DOHH2 (cell line): ENCODE results near the gene ASPSCR1.

Source experiments
- H3F3A ChIP-seq: fragments of 200-600 bp; sonication (generic), shearing (Covaris generic); 2 replicates; pipeline ENCODE4 v1.6.0; 2016; ENCODE audit warnings: antibody characterized with exemption, mild to moderate bottlenecking; ENCODE audit not compliant: control insufficient read depth, insufficient read depth
- H3K27ac ChIP-seq: fragments of 200-600 bp; sonication (generic); 2 replicates; pipeline ENCODE4 v1.5.1; 2014; ENCODE audit warnings: low read depth, mild to moderate bottlenecking, low read length, moderate library complexity
- H3K27me3 ChIP-seq: fragments of 200-600 bp; sonication (generic); 2 replicates; pipeline ENCODE4 v1.6.1; 2014; ENCODE audit warnings: mild to moderate bottlenecking, low read length, mixed read lengths; ENCODE audit not compliant: control insufficient read depth
- H3K36me3 ChIP-seq: fragments of 200-600 bp; sonication (generic); 2 replicates; pipeline ENCODE4 v1.6.1; 2014; ENCODE audit warnings: mild to moderate bottlenecking, low read length, moderate library complexity, mixed read lengths; ENCODE audit not compliant: control insufficient read depth
- H3K4me1 ChIP-seq: fragments of 200-600 bp; sonication (generic); 2 replicates; pipeline ENCODE4 v1.6.1; 2014; ENCODE audit warnings: mild to moderate bottlenecking, low read length, mixed read lengths; ENCODE audit not compliant: control insufficient read depth
- H3K4me2 ChIP-seq: fragments of 200-600 bp; sonication (generic); 2 replicates; pipeline ENCODE4 v1.6.0; 2014; ENCODE audit warnings: mild to moderate bottlenecking, low read length, moderate library complexity
- H3K4me3 ChIP-seq: fragments of 200-600 bp; sonication (generic); 2 replicates; pipeline ENCODE4 v1.5.1; 2014; ENCODE audit warnings: mild to moderate bottlenecking, low read length, mixed read lengths
- H3K79me2 ChIP-seq: fragments of 200-600 bp; sonication (generic); 2 replicates; pipeline ENCODE4 v1.6.1; 2014; ENCODE audit warnings: mild to moderate bottlenecking, low read length, mixed read lengths; ENCODE audit not compliant: control insufficient read depth
- H3K9me2 ChIP-seq: fragments of 200-600 bp; sonication (generic); replicated peaks from 2 replicates; pipeline ENCODE4 v1.6.1; 2014; ENCODE audit warnings: mild to moderate bottlenecking, low read length, mixed read lengths; ENCODE audit not compliant: control insufficient read depth
- H3K9me3 ChIP-seq: fragments of 200-600 bp; sonication (generic); 2 replicates; pipeline ENCODE4 v1.6.1; 2014; ENCODE audit warnings: antibody characterized with exemption, low read length, mixed read lengths; ENCODE audit not compliant: control insufficient read depth, insufficient read depth
- H4K20me1 ChIP-seq: fragments of 200-600 bp; sonication (generic); 2 replicates; pipeline ENCODE4 v1.6.0; 2014; ENCODE audit warnings: low read depth, mild to moderate bottlenecking, antibody characterized with exemption, low read length, moderate library complexity; ENCODE audit not compliant: control insufficient read depth, insufficient read depth
- EZH2phosphoT487 ChIP-seq: fragments of 200-600 bp; sonication (generic); IDR thresholded peaks from 2 replicates; pipeline ENCODE4 v1.6.1; 2017; ENCODE audit warnings: borderline replicate concordance, mild to moderate bottlenecking, antibody characterized with exemption, low read length, moderate library complexity, mixed read lengths
- TF ChIP-seq, protein P1 (sequence below): fragments of 200-600 bp; sonication (generic); IDR thresholded peaks from one replicate; pipeline ENCODE4 v1.5.1; 2014; ENCODE audit warnings: antibody characterized with exemption, mild to moderate bottlenecking, low read depth, low read length; ENCODE audit not compliant: poor library complexity, severe bottlenecking

Gene ASPSCR1

GRCh38 chr17:82014432-82014831, 37.0 kb downstream of the ASPSCR1 start:
- H4K20me1 ChIP-seq, result 0 out of 2 replicates have a peak, but pooled peaks cover 4% of the 10 kb centered on the region
- no peaks in the 10 kb centered on the region for H3K9me2 ChIP-seq
- no peak overlapping the region for H3K27ac ChIP-seq
- no peaks in the 10 kb centered on the region for H3K9me3 ChIP-seq
- TF ChIP-seq EZH2phosphoT487, result no peak
- TF ChIP-seq, protein P1, sequence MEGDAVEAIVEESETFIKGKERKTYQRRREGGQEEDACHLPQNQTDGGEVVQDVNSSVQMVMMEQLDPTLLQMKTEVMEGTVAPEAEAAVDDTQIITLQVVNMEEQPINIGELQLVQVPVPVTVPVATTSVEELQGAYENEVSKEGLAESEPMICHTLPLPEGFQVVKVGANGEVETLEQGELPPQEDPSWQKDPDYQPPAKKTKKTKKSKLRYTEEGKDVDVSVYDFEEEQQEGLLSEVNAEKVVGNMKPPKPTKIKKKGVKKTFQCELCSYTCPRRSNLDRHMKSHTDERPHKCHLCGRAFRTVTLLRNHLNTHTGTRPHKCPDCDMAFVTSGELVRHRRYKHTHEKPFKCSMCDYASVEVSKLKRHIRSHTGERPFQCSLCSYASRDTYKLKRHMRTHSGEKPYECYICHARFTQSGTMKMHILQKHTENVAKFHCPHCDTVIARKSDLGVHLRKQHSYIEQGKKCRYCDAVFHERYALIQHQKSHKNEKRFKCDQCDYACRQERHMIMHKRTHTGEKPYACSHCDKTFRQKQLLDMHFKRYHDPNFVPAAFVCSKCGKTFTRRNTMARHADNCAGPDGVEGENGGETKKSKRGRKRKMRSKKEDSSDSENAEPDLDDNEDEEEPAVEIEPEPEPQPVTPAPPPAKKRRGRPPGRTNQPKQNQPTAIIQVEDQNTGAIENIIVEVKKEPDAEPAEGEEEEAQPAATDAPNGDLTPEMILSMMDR, result no peak
- no peaks in the 10 kb centered on the region for H3K27me3 ChIP-seq
- peaks cover 7% of the 10 kb centered on the region for H3K36me3 ChIP-seq
- no peaks in the 10 kb centered on the region for H3K79me2 ChIP-seq
- peaks cover 6% of the 10 kb centered on the region for H3K4me1 ChIP-seq
- peaks cover 3% of the 10 kb centered on the region; the same call in 1 of the 2 replicates for H3F3A ChIP-seq
- H3K4me3 ChIP-seq, result no peak overlapping the region
- H3K4me2 ChIP-seq, result no peak overlapping the region

- Histone ChIP-seq H3K79me2 (no peaks in the 10 kb centered on the region), H3F3A (peaks cover 3% of the 10 kb centered on the region; the same call in 1 of the 2 replicates), H3K9me3 (no peaks in the 10 kb centered on the region), H3K36me3 (peaks cover 7% of the 10 kb centered on the region), H3K4me1 (peaks cover 6% of the 10 kb centered on the region), H4K20me1 (0 out of 2 replicates have a peak, but pooled peaks cover 4% of the 10 kb centered on the region), H3K4me3 (no peak overlapping the region), H3K9me2 (no peaks in the 10 kb centered on the region), H3K27me3 (no peaks in the 10 kb centered on the region), H3K27ac (no peak overlapping the region), H3K4me2 (no peak overlapping the region)
- TF ChIP-seq EZH2phosphoT487, result no peak
- TF ChIP-seq, protein P1, result no peak
Observed at GRCh38 chr17:82014971-82015310, 37.5 kb downstream of the ASPSCR1 start.

GRCh38 chr17:82015311-82015971, 38.0 kb downstream of the ASPSCR1 start:
- H3K36me3 ChIP-seq, result peaks cover 7% of the 10 kb centered on the region
- no peak for TF ChIP-seq EZH2phosphoT487
- TF ChIP-seq, protein P1, result no peak

More at GRCh38 chr17:82015311-82015971, 38.0 kb downstream of the ASPSCR1 start:
- Histone ChIP-seq H3K4me2 (no peak overlapping the region), H3K79me2 (0 out of 2 replicates have a peak, but pooled peaks cover 2% of the 10 kb centered on the region), H3F3A (peaks cover 3% of the 10 kb centered on the region; the same call in 1 of the 2 replicates), H3K4me1 (peaks cover 9% of the 10 kb centered on the region), H3K27ac (no peak overlapping the region), H3K27me3 (no peaks in the 10 kb centered on the region), H3K9me2 (no peaks in the 10 kb centered on the region), H4K20me1 (peaks cover 6% of the 10 kb centered on the region; the same call in 1 of the 2 replicates), H3K9me3 (no peaks in the 10 kb centered on the region), H3K4me3 (no peak overlapping the region)
